ENCODE results near the gene SCN8A. TPM values are rescaled to one million over a fixed set of nuclear protein-coding genes. Genes with fewer than 3 reads are reported as not detected.

SCN8A gene
- total and polyA plus RNA-seq, 4 donors: 0.06 to 0.77 (median 0.26) TPM

DNA sequence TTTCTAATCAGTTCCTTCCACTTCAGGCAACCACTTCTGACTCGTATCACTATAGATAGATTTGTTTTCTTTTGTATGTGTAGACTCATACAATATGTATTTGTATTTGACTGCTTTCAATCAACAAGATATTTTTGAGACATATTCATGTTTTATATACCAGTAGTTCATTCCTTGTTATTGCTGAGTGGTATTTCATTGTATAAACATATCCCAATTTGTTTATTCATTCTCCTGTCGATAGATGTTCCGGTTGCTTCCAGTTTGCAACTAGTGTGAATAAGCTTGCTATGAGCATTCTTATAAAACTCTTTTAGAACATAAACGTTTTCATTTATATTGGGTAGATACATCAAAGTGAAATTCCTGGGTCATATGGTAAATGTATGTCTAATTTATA is 138.3 kb downstream of the SCN8A start:
- H3K27me3 ChIP-seq (ENCODE audit: control insufficient read depth in 3 of 3, insufficient read depth in 3 of 3, low read length in 2 of 3): no peaks in the 10 kb centered on the region

GRCh38 chr12:51730745-51731144 is 139.7 kb downstream of the SCN8A start:
- Histone ChIP-seq H3K27me3 (ENCODE audit: control insufficient read depth in 3 of 3, insufficient read depth in 3 of 3, low read length in 2 of 3) (no peaks in the 10 kb centered on the region), H3K9me3 (ENCODE audit: control insufficient read depth in 4 of 4, insufficient read depth in 3 of 4, low read length in 3 of 4) (peaks cover 0 to 4% (median 0%) of the 10 kb centered on the region in 4 donors), H3K4me1 (ENCODE audit: control insufficient read depth in 5 of 5, insufficient read depth in 5 of 5, low read length in 5 of 5) (no peaks in the 10 kb centered on the region), H3K4me3 (no peak overlapping the region), H3K27ac (ENCODE audit: low read depth in 1 of 2, low read length in 1 of 2) (no peak overlapping the region), H3K9ac (ENCODE audit: insufficient read depth in 1 of 2, low read length in 2 of 2) (no peak overlapping the region), H3K36me3 (ENCODE audit: control insufficient read depth in 4 of 4, insufficient read depth in 4 of 4, low read length in 4 of 4) (no peaks in the 10 kb centered on the region)
- TF ChIP-seq, protein P1, sequence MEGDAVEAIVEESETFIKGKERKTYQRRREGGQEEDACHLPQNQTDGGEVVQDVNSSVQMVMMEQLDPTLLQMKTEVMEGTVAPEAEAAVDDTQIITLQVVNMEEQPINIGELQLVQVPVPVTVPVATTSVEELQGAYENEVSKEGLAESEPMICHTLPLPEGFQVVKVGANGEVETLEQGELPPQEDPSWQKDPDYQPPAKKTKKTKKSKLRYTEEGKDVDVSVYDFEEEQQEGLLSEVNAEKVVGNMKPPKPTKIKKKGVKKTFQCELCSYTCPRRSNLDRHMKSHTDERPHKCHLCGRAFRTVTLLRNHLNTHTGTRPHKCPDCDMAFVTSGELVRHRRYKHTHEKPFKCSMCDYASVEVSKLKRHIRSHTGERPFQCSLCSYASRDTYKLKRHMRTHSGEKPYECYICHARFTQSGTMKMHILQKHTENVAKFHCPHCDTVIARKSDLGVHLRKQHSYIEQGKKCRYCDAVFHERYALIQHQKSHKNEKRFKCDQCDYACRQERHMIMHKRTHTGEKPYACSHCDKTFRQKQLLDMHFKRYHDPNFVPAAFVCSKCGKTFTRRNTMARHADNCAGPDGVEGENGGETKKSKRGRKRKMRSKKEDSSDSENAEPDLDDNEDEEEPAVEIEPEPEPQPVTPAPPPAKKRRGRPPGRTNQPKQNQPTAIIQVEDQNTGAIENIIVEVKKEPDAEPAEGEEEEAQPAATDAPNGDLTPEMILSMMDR (IDR thresholded peaks at IDR 0.05; ENCODE audit: control extremely low read depth, extremely low read depth): no peak
- ATAC-seq (ENCODE audit: insufficient read depth, low FRiP score) (no peak), DNase-seq (no peak)
- WGBS, 2 donors: 48 to 49% methylated on average over 2 of the region's 2 CpGs

More for the DNA sequence above, 138.3 kb downstream of the SCN8A start:
- H3K36me3 ChIP-seq (ENCODE audit: control insufficient read depth in 4 of 4, insufficient read depth in 4 of 4, low read length in 4 of 4): no peaks in the 10 kb centered on the region
- H3K9me3 ChIP-seq (ENCODE audit: control insufficient read depth in 4 of 4, insufficient read depth in 3 of 4, low read length in 3 of 4): peaks cover 0 to 4% (median 0%) of the 10 kb centered on the region in 4 donors
- no peak for ATAC-seq (ENCODE audit: insufficient read depth, low FRiP score)
- DNase-seq: no peak
- TF ChIP-seq, protein P1 (IDR thresholded peaks at IDR 0.05; ENCODE audit: control extremely low read depth, extremely low read depth): no peak
- no peaks in the 10 kb centered on the region for H3K4me1 ChIP-seq (ENCODE audit: control insufficient read depth in 5 of 5, insufficient read depth in 5 of 5, low read length in 5 of 5)
- no peak overlapping the region for H3K4me3 ChIP-seq
- no peak overlapping the region for H3K9ac ChIP-seq (ENCODE audit: insufficient read depth in 1 of 2, low read length in 2 of 2)
- 56 to 67% methylated on average over 4 of the region's 4 CpGs for WGBS, 2 donors
- H3K27ac ChIP-seq (ENCODE audit: low read depth in 1 of 2, low read length in 1 of 2): no peak overlapping the region

DNA sequence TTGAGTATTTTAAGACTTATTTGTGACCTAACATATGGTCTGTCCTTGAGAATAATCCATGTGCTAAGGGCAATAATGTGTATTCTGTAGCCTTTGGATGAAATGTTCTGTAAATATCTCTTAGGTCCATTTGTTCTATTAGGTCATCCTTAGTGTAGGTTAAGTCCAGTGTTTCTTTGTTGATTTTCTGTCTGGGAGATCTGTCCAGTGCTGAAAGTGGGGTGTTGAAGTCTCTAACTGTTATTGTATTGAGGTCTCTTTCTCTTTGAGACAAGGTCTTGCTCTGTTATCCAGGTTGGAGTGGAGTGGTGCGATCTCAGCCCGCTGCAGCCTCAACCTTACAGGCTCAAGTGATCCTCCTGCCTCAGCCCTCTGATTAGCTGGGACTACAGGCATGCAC is 149.5 kb downstream of the SCN8A start:
- no peaks in the 10 kb centered on the region for H3K4me1 ChIP-seq (ENCODE audit: control insufficient read depth in 5 of 5, insufficient read depth in 5 of 5, low read length in 5 of 5)
- ATAC-seq (ENCODE audit: insufficient read depth, low FRiP score) (no peak), DNase-seq (no peak)
- no peaks in the 10 kb centered on the region for H3K27me3 ChIP-seq (ENCODE audit: control insufficient read depth in 3 of 3, insufficient read depth in 3 of 3, low read length in 2 of 3)
- no peak overlapping the region for H3K9ac ChIP-seq (ENCODE audit: insufficient read depth in 1 of 2, low read length in 2 of 2)
- H3K36me3 ChIP-seq (ENCODE audit: control insufficient read depth in 4 of 4, insufficient read depth in 4 of 4, low read length in 4 of 4): no peaks in the 10 kb centered on the region
- WGBS, 2 donors: 97 to 100% methylated on average over 2 of the region's 2 CpGs
- H3K9me3 ChIP-seq (ENCODE audit: control insufficient read depth in 4 of 4, insufficient read depth in 3 of 4, low read length in 3 of 4): peaks cover 0 to 6% (median 2%) of the 10 kb centered on the region in 4 donors
- TF ChIP-seq, protein P1 (IDR thresholded peaks at IDR 0.05; ENCODE audit: control extremely low read depth, extremely low read depth): no peak
- H3K4me3 ChIP-seq: no peak overlapping the region
- H3K27ac ChIP-seq (ENCODE audit: low read depth in 1 of 2, low read length in 1 of 2): no peak overlapping the region

GRCh38 chr12:51744235-51744634 is 153.2 kb downstream of the SCN8A start:
- WGBS, 2 donors: 30 to 38% methylated on average over 6 of the region's 6 CpGs

More at GRCh38 chr12:51744235-51744634, 153.2 kb downstream of the SCN8A start:
- TF ChIP-seq, protein P1 (IDR thresholded peaks at IDR 0.05; ENCODE audit: control extremely low read depth, extremely low read depth): no peak
- Histone ChIP-seq H3K36me3 (ENCODE audit: control insufficient read depth in 4 of 4, insufficient read depth in 4 of 4, low read length in 4 of 4) (no peaks in the 10 kb centered on the region), H3K27me3 (ENCODE audit: control insufficient read depth in 3 of 3, insufficient read depth in 3 of 3, low read length in 2 of 3) (no peaks in the 10 kb centered on the region), H3K4me1 (ENCODE audit: control insufficient read depth in 5 of 5, insufficient read depth in 5 of 5, low read length in 5 of 5) (no peaks in the 10 kb centered on the region), H3K4me3 (no peak overlapping the region), H3K9ac (ENCODE audit: insufficient read depth in 1 of 2, low read length in 2 of 2) (no peak overlapping the region), H3K27ac (ENCODE audit: low read depth in 1 of 2, low read length in 1 of 2) (no peak overlapping the region), H3K9me3 (ENCODE audit: control insufficient read depth in 4 of 4, insufficient read depth in 3 of 4, low read length in 3 of 4) (peaks cover 0 to 6% (median 2%) of the 10 kb centered on the region in 4 donors)
- DNase-seq (no peak), ATAC-seq (ENCODE audit: insufficient read depth, low FRiP score) (no peak)
